Dorsolateral prefrontal cortex (tissue), 118 donors: ENCODE results near the gene TMEM260. TPM values are rescaled to one million over a fixed set of nuclear protein-coding genes. Genes with fewer than 3 reads are reported as not detected.

ENCODE experiments used
- total RNA-seq, 120 experiments: library from RNA; stranded (reverse); gene quantifications; one replicate each; pipeline versions ENCODE4 v1.2.3 to v1.2.4, GENCODE V29; 2022

TMEM260 gene
- total RNA-seq, 120 experiments from 2014 or later, result 20.8 to 56.5 (median 39.2) TPM

Other genes with a start within 250 kb of the TMEM260 start
- under 1 TPM in 1 of 120 experiments, not detected in 119; 0.29 TPM for gene OTX2, start 230.7 kb downstream of the TMEM260 start, total RNA-seq